Brain microvascular endothelial cell (primary cell): ENCODE data around the gene UBE2L6.

ENCODE experiments used
- DNase-seq: peaks from one replicate; pipeline ENCODE4 v3.0.0-alpha.2; 2020
- H3K27ac ChIP-seq: fragments of 250-450 bp; sonication (Bioruptor Pico); 2 replicates; pipeline ENCODE4 v1.5.1; 2020; ENCODE audit warnings: mild to moderate bottlenecking, moderate library complexity
- H3K27me3 ChIP-seq: fragments of 250-450 bp; sonication (Bioruptor Pico); replicated peaks from 2 replicates; pipeline ENCODE4 v1.5.1; 2020; ENCODE audit warnings: mild to moderate bottlenecking
- H3K36me3 ChIP-seq: fragments of 250-450 bp; sonication (Bioruptor Pico); replicated peaks from 2 replicates; pipeline ENCODE4 v1.5.1; 2020; ENCODE audit warnings: mild to moderate bottlenecking
- H3K4me3 ChIP-seq: 2 replicates; pipeline ENCODE4 v1.5.1; 2011; ENCODE audit warnings: low read depth, mild to moderate bottlenecking, control low read depth, low read length, moderate library complexity
- in situ Hi-C: cut with HindIII; loops from 2 replicates; pipeline ENCODE4 v1.10.0; 2017; ENCODE audit warnings: low sequenced_read_pairs, low pct_ligation_motif_present
- TF ChIP-seq, protein P1 (sequence below): IDR thresholded peaks from 2 replicates; pipeline ENCODE4 v1.5.1; 2011; ENCODE audit warnings: low read depth, mild to moderate bottlenecking, moderate library complexity, low read length, control low read depth, inconsistent platforms; ENCODE audit errors: missing control alignments

The UBE2L6 gene

DNA sequence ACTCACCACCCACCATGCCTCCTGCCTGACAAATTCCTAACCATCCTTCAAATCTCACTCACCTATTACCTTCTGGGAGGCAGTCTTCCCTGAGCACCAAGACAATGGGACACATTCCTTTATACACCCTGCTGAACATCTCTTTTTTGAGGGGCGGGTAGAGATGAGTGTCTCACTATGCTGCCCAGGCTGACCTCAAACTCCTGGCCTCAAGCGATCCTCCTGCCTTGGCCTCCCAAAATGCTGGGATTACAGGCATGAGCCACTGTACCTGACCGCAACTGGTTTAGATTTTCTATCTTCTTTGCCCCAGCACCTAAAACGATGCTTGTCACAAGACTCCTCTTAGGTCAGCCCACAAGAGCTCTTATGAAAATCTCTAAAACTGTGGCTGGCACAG, 44.1 kb downstream of the UBE2L6 start:
- Histone ChIP-seq H3K27me3 (no peaks in the 10 kb centered on the region), H3K4me3 (no peak overlapping the region), H3K27ac (no peak overlapping the region), H3K36me3 (no peaks in the 10 kb centered on the region)
- TF ChIP-seq, protein P1, sequence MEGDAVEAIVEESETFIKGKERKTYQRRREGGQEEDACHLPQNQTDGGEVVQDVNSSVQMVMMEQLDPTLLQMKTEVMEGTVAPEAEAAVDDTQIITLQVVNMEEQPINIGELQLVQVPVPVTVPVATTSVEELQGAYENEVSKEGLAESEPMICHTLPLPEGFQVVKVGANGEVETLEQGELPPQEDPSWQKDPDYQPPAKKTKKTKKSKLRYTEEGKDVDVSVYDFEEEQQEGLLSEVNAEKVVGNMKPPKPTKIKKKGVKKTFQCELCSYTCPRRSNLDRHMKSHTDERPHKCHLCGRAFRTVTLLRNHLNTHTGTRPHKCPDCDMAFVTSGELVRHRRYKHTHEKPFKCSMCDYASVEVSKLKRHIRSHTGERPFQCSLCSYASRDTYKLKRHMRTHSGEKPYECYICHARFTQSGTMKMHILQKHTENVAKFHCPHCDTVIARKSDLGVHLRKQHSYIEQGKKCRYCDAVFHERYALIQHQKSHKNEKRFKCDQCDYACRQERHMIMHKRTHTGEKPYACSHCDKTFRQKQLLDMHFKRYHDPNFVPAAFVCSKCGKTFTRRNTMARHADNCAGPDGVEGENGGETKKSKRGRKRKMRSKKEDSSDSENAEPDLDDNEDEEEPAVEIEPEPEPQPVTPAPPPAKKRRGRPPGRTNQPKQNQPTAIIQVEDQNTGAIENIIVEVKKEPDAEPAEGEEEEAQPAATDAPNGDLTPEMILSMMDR: no peak
- in situ Hi-C loops: no loop called here
- DNase-seq: no peak

DNA sequence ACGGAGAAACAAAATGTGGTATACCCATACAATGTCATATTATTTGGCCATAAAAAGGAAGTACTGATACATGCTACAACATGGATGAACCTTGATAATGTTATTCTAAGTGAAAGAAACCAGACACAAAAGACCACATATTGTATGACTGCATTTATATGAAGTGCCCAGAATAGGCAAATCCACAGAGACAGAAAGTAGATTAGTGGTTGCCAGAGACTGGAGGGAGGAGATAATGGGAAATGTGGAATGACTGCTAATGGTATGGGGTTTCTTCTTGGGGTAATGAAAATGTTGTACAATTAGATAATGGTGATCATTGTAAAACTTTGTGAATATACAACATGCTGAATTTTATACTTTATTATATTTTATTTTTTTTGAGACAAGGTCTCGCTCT, 46.4 kb downstream of the UBE2L6 start:
- Histone ChIP-seq H3K4me3 (no peak overlapping the region), H3K27me3 (no peaks in the 10 kb centered on the region), H3K27ac (no peak overlapping the region), H3K36me3 (no peaks in the 10 kb centered on the region)
- in situ Hi-C loops: no loop called here
- DNase-seq: no peak
- TF ChIP-seq, protein P1: no peak

DNA sequence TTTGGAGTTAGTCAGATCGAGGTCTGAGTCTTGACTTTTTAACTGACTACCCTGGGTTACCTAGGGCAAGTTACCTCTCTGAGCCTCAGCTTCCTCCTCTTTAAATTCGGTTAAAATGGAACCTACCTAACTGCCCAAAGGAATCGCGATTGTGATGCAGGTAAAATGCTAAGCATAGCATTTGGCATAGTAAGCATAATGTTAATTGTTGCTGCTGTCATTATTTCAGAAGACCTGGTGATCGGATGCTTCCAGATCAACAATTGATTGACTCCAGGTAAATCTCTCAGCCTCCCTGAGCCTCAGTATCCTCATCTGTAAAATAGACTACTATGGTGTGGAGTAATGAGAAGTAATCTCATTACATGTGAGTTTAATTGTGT, 51.4 kb downstream of the UBE2L6 start:
- H3K27ac ChIP-seq: no peak overlapping the region
- in situ Hi-C loops: no loop called here
- H3K36me3 ChIP-seq: no peaks in the 10 kb centered on the region
- no peaks in the 10 kb centered on the region for H3K27me3 ChIP-seq
- peak overlapping the region; percentile 77 for H3K4me3 ChIP-seq
- no peak for DNase-seq
- TF ChIP-seq, protein P1: no peak

DNA sequence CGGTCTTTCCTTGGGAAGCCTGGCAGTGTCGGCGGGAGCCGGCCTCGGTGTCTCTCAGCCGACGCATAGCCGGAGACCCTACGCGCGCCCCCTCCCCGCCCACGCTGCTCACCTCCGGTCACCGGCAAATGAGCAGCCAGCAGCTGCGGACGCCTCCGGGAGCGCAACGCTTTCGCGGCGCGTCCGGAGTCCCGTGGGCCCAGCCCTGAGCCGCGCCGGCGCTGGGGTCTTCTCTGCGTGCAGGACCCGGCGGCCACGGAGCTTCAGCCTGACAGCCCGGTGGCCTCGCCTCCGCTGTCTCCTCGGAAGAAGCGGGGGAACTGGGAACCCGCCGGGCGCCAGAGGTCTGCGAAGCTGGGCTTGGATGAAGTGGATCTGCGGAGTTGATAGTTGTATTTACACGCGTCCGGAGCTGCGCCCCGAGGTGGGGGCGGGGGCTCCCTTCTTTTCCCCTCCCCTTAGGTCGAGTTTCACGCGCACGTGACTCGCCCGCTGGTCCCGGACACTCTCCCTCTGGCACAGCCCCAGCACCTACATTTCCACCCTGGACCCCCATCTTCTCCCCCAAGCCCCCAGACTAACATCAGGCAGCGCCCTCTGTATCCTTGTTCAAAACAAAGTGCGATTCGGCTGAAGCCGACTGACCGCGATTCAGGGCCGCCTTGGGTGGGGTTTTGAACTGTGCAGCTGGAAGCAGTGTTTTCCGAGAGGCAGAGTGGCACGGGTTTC, 52.0 kb downstream of the UBE2L6 start, which contains the start of gene SLC43A1:
TSS of gene SLC43A1 (minus strand) at position 371 of the 729 bp plus-strand sequence. CDS start 1,591 bp downstream, outside the sequence.
- TF ChIP-seq, protein P1: no peak
- peak within 1 kb of the TSS; percentile 77 for H3K4me3 ChIP-seq
- in situ Hi-C loops: no loop called here
- H3K27me3 ChIP-seq: no peaks in the 10 kb centered on the region
- no peaks in the 10 kb centered on the region for H3K36me3 ChIP-seq
- no peak within 1 kb of the TSS for H3K27ac ChIP-seq
- peak; percentile 47 for DNase-seq

DNA sequence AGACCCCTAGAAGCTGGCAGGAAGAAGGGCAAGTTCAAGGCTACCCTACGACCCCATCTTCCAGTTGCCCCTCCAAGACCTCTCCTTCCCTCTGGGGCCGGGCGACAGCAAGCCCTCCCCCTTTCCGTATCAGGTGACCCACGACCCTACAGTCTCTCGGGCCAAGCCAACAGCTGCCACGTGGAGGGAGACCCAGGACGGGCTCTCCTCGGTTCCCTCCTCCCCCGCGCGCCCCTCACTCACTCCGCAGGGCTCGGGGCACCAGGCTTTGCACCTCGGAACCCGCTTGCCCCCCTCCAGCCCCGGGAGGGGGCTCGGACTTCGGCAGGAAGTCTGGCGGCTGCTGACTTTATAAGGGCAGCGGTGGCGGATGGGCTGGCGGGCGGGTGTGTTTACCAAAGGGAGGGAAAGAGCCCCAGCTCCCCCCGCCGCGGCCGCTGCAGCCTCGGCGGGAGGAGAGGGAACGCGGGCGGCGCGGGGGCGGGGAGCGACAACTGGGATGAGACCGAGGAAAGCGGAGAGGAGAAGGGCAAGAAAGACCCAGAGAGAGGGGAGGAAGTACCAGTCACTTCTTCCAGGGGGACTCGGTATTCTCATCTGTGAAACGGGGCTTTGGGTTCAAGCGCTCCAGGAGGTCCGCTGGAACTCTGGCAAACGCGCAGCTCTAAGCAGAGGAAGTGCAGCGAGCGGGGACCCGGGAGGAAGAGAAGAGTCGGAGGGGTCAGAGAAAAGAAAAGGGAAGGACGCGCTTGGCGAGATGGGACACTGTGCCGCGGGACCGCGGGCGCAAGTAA, 52.7 kb downstream of the UBE2L6 start:
- peak; percentile 16 for DNase-seq
- H3K27ac ChIP-seq: no peak overlapping the region
- H3K27me3 ChIP-seq: no peaks in the 10 kb centered on the region
- in situ Hi-C loops: no loop called here
- peak overlapping the region; percentile 77 for H3K4me3 ChIP-seq
- TF ChIP-seq, protein P1: no peak
- H3K36me3 ChIP-seq: no peaks in the 10 kb centered on the region
